HTR-8/SVneo (cell line): ENCODE data around the gene FANCD2OS.
A peak's percentile ranks its signal among the peaks of the same experiment; 100 is the strongest.
"Not testable (repeated sequence)": the region's sequence is repeated elsewhere in the genome, so short reads cannot be mapped to it uniquely, and the experiment has no call there.

ENCODE experiments used
- DNase-seq: peaks from one replicate; pipeline ENCODE4 v3.0.0; 2011; ENCODE audit warnings: low spot score, mixed read lengths; ENCODE audit not compliant: insufficient read length
- FAIRE-seq: peaks from 2 replicates; lab custom pipeline; 2011; peaks lifted over from hg19 to GRCh38; lab: Jason Lieb, UNC

FANCD2OS gene

GRCh38 chr3:10108091-10108490 lies at the start of gene FANCD2OS:
TSS of gene FANCD2OS (minus strand) at chr3:10108255. CDS start at chr3:10104774, 3,481 bp downstream.
- no peak for DNase-seq
- FAIRE-seq: no peak

- FAIRE-seq: no peak
- no peak for DNase-seq
Observed at GRCh38 chr3:10157031-10157430, 49.0 kb upstream of the FANCD2OS start.

GRCh38 chr3:10155658-10156057 lies 47.6 kb upstream of the FANCD2OS start:
- DNase-seq (no peak), FAIRE-seq (no peak)

GRCh38 chr3:10155123-10155472 lies 47.0 kb upstream of the FANCD2OS start:
- no peak for FAIRE-seq

GRCh38 chr3:10154335-10155122 lies 46.5 kb upstream of the FANCD2OS start:
- DNase-seq: no peak
- no peak for FAIRE-seq

More at GRCh38 chr3:10155123-10155472, 47.0 kb upstream of the FANCD2OS start:
- DNase-seq: no peak

- FAIRE-seq (no peak), DNase-seq (no peak)
Observed at GRCh38 chr3:10150987-10151386, 42.9 kb upstream of the FANCD2OS start.

- DNase-seq: no peak
- FAIRE-seq: no peak
Observed at GRCh38 chr3:10149226-10149625, 41.2 kb upstream of the FANCD2OS start.

GRCh38 chr3:10145685-10146084 lies 37.6 kb upstream of the FANCD2OS start:
- no peak for FAIRE-seq
- DNase-seq: no peak

GRCh38 chr3:10142707-10143560 lies 34.9 kb upstream of the FANCD2OS start:
- FAIRE-seq (no peak), DNase-seq (no peak)

- DNase-seq (no peak), FAIRE-seq (no peak)
Observed at GRCh38 chr3:10140996-10141546, 33.0 kb upstream of the FANCD2OS start.

- no peak for DNase-seq
- no peak for FAIRE-seq
Observed at GRCh38 chr3:10137178-10137577, 29.1 kb upstream of the FANCD2OS start.

- no peak for DNase-seq
- FAIRE-seq: no peak
Observed at GRCh38 chr3:10136426-10137005, 28.5 kb upstream of the FANCD2OS start.

- not testable (repeated sequence) for FAIRE-seq, DNase-seq
Observed at GRCh38 chr3:10135872-10136271, 27.8 kb upstream of the FANCD2OS start.

- FAIRE-seq (no peak), DNase-seq (no peak)
Observed at GRCh38 chr3:10122724-10123123, 14.7 kb upstream of the FANCD2OS start.

- FAIRE-seq (no peak), DNase-seq (no peak)
Observed at GRCh38 chr3:10121064-10121463, 13.0 kb upstream of the FANCD2OS start.

- FAIRE-seq: no peak
- no peak for DNase-seq
Observed at GRCh38 chr3:10119376-10119775, 11.3 kb upstream of the FANCD2OS start.

GRCh38 chr3:10116928-10117327 lies 8.9 kb upstream of the FANCD2OS start:
- no peak for DNase-seq
- no peak for FAIRE-seq

GRCh38 chr3:10116138-10116460 lies 8.0 kb upstream of the FANCD2OS start:
- peak; percentile 33 for FAIRE-seq
- DNase-seq: peak; percentile 20

- FAIRE-seq (peak; percentile 90), DNase-seq (peak; percentile 99)
Observed at GRCh38 chr3:10115326-10116137, 7.5 kb upstream of the FANCD2OS start, which contains the start of gene BRK1. TSS of gene BRK1 (plus strand) at chr3:10115675. CDS start at chr3:10115702, 27 bp downstream.

- no peak for DNase-seq
- FAIRE-seq: no peak
Observed at GRCh38 chr3:10106919-10107318, 1.1 kb downstream of the FANCD2OS start.
